ENCODE data around the gene PDZD7. TPM values are rescaled to one million over a fixed set of nuclear protein-coding genes. Genes with fewer than 3 reads are reported as not detected.
"Not testable (repeated sequence)": the region's sequence is repeated elsewhere in the genome, so short reads cannot be mapped to it uniquely, and the experiment has no call there.

Gene PDZD7
- total RNA-seq, 4 donors from 2014 or later = 0.84 to 2.4 (median 1.9) TPM

DNA sequence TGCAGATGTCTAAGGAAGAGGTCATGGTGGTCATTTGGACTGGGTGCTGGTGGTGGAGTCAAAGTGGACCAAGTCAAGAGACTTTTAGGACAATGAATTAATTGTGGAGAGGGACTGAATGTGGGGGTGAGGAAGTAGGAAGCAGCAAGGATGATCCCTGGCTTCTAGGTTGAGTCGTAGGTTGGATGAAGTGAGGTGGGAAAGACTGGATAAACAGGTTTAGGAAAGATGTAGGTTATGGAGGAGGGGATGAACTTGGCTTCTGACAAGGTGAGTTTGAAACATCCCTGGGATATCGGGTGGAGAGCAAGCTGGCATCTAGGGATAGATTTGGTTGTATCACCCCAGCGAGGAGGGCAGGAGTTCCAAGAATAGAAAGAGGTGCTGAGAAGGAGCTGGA, 54.0 kb downstream of the PDZD7 start:
- no peak overlapping the region for H3K4me3 ChIP-seq
- 85 to 87% methylated on average over 3 of the region's 3 CpGs for WGBS, 2 donors
- H3K9me3 ChIP-seq = no peaks in the 10 kb centered on the region
- H3K4me1 ChIP-seq = peaks cover 0 to 3% (median 0%) of the 10 kb centered on the region in 4 donors
- no peak for DNase-seq (ENCODE audit: low spot score in 2 of 2)
- no peak overlapping the region for H3K27ac ChIP-seq
- H3K36me3 ChIP-seq = peaks cover 0 to 61% (median 0%) of the 10 kb centered on the region in 3 donors
- TF ChIP-seq, protein P1, sequence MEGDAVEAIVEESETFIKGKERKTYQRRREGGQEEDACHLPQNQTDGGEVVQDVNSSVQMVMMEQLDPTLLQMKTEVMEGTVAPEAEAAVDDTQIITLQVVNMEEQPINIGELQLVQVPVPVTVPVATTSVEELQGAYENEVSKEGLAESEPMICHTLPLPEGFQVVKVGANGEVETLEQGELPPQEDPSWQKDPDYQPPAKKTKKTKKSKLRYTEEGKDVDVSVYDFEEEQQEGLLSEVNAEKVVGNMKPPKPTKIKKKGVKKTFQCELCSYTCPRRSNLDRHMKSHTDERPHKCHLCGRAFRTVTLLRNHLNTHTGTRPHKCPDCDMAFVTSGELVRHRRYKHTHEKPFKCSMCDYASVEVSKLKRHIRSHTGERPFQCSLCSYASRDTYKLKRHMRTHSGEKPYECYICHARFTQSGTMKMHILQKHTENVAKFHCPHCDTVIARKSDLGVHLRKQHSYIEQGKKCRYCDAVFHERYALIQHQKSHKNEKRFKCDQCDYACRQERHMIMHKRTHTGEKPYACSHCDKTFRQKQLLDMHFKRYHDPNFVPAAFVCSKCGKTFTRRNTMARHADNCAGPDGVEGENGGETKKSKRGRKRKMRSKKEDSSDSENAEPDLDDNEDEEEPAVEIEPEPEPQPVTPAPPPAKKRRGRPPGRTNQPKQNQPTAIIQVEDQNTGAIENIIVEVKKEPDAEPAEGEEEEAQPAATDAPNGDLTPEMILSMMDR (IDR thresholded peaks at IDR 0.05) = no peak
- no peak for TF ChIP-seq POLR2A (IDR thresholded peaks at IDR 0.05)
- no peak for TF ChIP-seq EP300 (IDR thresholded peaks at IDR 0.05)
- no peaks in the 10 kb centered on the region for H3K27me3 ChIP-seq

- Histone ChIP-seq H3K36me3 (peaks cover 0 to 46% (median 0%) of the 10 kb centered on the region in 3 donors), H3K4me1 (peaks cover 0 to 11% (median 0%) of the 10 kb centered on the region in 4 donors)
- not testable (repeated sequence) for H3K27ac ChIP-seq; H3K9me3 ChIP-seq; H3K27me3 ChIP-seq; H3K4me3 ChIP-seq; DNase-seq (ENCODE audit: low spot score in 2 of 2)
- 83 to 85% methylated on average over 8 of the region's 8 CpGs for WGBS, 2 donors
These were observed 55.5 kb downstream of the PDZD7 start for GRCh38 chr10:100975397-100975796.

DNA sequence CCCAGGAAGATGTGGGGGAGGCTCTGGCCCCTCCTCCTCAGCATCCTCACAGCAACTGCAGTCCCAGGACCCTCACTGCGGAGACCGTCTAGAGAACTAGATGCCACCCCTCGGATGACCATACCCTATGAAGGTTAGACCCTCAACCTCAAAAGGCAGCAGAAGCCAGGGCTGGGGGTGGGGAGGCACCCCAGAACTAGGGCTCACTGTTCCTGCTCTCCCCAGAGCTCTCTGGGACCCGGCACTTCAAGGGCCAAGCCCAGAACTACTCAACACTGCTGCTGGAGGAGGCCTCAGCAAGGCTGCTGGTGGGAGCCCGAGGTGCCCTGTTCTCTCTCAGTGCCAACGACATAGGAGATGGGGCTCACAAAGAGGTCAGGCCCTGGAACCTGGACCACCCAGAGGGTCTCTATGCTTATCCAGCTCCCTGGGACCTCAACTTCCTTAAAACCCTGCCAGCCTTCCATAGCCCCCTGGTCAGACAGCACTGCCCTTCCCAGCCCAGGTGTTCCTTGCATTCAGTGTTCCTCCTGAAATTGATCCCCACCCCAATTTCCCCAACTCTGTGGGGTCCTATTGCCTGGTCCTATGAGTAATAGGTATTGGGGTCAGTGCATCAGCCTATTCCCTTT, 57.9 kb downstream of the PDZD7 start:
- Histone ChIP-seq H3K36me3 (peaks cover 0 to 23% (median 0%) of the 10 kb centered on the region in 3 donors), H3K9me3 (no peaks in the 10 kb centered on the region), H3K27ac (no peak overlapping the region), H3K4me3 (no peak overlapping the region), H3K27me3 (no peaks in the 10 kb centered on the region), H3K4me1 (peaks cover 0 to 29% (median 14%) of the 10 kb centered on the region in 4 donors)
- DNase-seq (ENCODE audit: low spot score in 2 of 2) = no peak
- TF ChIP-seq, protein P1 (IDR thresholded peaks at IDR 0.05) = no peak
- TF ChIP-seq EP300 (IDR thresholded peaks at IDR 0.05) (no peak), POLR2A (IDR thresholded peaks at IDR 0.05) (no peak)
- 83 to 85% methylated on average over 4 to 5 of the region's 6 CpGs for WGBS, 2 donors

GRCh38 chr10:100972115-100972903, 58.6 kb downstream of the PDZD7 start:
- peaks cover 0 to 29% (median 14%) of the 10 kb centered on the region in 4 donors for H3K4me1 ChIP-seq
- WGBS, 2 donors = 59 to 65% methylated on average over 13 of the region's 13 CpGs
- peak overlapping the region in 1 of 4 donors; percentile 43 for H3K27ac ChIP-seq
- H3K4me3 ChIP-seq = no peak overlapping the region
- no peaks in the 10 kb centered on the region for H3K9me3 ChIP-seq
- no peak for TF ChIP-seq POLR2A (IDR thresholded peaks at IDR 0.05)
- TF ChIP-seq EP300 (IDR thresholded peaks at IDR 0.05) = no peak
- TF ChIP-seq, protein P1 (IDR thresholded peaks at IDR 0.05) = no peak
- peaks cover 0 to 15% (median 0%) of the 10 kb centered on the region in 3 donors for H3K36me3 ChIP-seq
- DNase-seq (ENCODE audit: low spot score in 2 of 2) = no peak
- H3K27me3 ChIP-seq = no peaks in the 10 kb centered on the region

DNA sequence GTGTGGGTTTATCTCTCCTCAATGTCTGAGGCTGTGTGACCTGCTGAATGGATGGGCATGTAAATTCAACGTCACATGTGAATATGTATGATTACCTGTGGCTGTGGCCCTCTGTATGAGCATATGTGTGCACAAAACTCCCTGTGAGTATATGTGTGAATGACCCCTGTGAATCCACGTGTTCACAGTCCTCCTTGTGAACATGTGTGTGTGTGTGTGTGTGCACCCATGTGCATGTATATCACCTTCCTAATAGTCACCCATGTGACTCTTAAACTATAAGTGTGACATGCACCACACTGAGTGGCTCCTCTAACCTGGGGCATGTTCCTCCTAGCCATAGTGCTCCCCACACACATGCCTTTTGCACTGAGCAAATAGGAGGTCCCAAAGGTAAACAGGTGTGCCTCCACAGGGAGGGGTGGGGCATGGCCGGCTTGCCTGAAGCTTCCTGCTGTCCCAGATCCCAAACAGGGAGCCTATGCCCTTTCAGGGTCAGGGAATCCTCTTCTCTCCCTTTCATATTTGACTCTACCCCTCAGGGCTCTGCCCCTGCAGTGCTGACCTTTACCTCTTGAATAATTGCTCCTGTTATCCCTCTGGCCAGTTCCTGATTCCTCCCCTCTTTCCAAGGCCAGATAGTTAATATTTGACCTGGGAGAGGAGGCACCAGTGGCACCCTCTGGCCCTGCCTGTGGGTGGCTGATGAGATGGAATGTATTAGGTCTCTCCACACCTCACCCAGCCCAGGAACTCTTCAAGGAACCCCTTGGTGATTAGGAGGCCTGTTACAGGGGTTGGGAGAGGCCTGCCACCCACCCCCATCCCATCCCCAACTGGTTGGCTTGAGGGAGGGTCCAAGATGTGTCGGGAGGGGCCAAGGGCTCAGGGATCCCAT, 59.8 kb downstream of the PDZD7 start:
- no peaks in the 10 kb centered on the region for H3K27me3 ChIP-seq
- TF ChIP-seq POLR2A (IDR thresholded peaks at IDR 0.05) = no peak
- no peak for TF ChIP-seq EP300 (IDR thresholded peaks at IDR 0.05)
- TF ChIP-seq, protein P1 (IDR thresholded peaks at IDR 0.05) = no peak
- H3K9me3 ChIP-seq = no peaks in the 10 kb centered on the region
- 68 to 72% methylated on average over 4 of the region's 4 CpGs for WGBS, 2 donors
- H3K27ac ChIP-seq = peak overlapping the region in 1 of 4 donors; percentile 43
- no peak for DNase-seq (ENCODE audit: low spot score in 2 of 2)
- peaks cover 0 to 14% (median 0%) of the 10 kb centered on the region in 3 donors for H3K36me3 ChIP-seq
- no peak overlapping the region for H3K4me3 ChIP-seq
- peaks cover 0 to 29% (median 14%) of the 10 kb centered on the region in 4 donors for H3K4me1 ChIP-seq
